SH-SY5Y (cell line): ENCODE measurements around the gene PWWP2B.

Experiments used
- GATA2 ChIP-seq: IDR thresholded peaks from 2 replicates; pipeline ENCODE4 v1.6.1; 2011; ENCODE audit warnings: mild to moderate bottlenecking, low read depth, low read length
- GATA3 ChIP-seq: IDR thresholded peaks from 2 replicates; pipeline ENCODE4 v1.6.1; 2011; ENCODE audit warnings: low read depth, mild to moderate bottlenecking, low read length, moderate library complexity

DNA sequence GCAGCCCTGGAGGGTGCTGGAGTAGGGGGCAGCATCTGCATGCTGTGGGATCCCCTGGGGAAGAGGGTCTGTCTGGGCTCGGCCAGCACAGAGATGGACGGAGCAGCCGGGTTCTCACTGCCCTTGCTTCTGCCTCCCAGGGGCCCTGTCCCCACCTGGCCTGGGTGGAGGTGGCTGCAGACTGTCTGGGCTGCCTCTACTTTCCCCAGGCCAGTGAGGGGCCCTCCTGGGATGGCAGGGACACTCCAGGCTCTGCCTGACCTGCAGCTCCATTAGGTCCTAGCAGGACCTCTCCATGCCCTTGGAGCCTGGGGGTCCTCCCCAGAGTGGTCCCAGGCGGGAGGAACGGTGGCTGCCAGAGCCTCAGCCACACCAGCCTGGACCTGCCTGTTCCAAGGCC is 63.7 kb downstream of the PWWP2B start:
- TF ChIP-seq GATA3 (no peak), GATA2 (no peak)
